Cerebellar cortex (tissue), 1 donor: ENCODE data around the gene GLP2R.

Source experiments
- DNase-seq: peaks from one replicate; pipeline ENCODE4 v3.0.0-alpha.2; 2015; ENCODE audit warnings: low spot score

Gene GLP2R

GRCh38 chr17:9854255-9854654 lies 28.5 kb downstream of the GLP2R start:
- no peak for DNase-seq

- no peak for DNase-seq
These were observed 29.3 kb downstream of the GLP2R start for GRCh38 chr17:9855036-9855435.

DNA sequence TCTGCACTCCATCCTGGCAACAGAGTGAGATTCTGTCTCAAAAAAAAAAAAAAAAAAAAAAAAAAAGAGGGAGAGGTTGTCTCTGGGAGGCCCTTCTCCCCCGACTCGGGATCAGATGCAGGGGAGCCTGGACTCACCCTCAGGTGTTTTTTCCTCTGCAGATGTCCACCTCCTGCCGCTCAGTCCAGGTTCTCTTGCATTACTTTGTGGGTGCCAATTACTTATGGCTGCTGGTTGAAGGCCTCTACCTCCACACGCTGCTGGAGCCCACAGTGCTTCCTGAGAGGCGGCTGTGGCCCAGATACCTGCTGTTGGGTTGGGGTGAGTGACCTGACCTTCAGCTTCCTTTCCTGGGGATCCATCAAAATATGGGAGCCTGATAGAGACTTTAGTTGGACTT lies 34.1 kb downstream of the GLP2R start:
- DNase-seq, result no peak

GRCh38 chr17:9860851-9861250 lies 35.1 kb downstream of the GLP2R start:
- no peak for DNase-seq

- DNase-seq, result no peak
These were observed 36.5 kb downstream of the GLP2R start for GRCh38 chr17:9862220-9862619.

- no peak for DNase-seq
These were observed 37.2 kb downstream of the GLP2R start for GRCh38 chr17:9862949-9863348.

GRCh38 chr17:9865586-9865985 lies 39.9 kb downstream of the GLP2R start:
- no peak for DNase-seq

DNA sequence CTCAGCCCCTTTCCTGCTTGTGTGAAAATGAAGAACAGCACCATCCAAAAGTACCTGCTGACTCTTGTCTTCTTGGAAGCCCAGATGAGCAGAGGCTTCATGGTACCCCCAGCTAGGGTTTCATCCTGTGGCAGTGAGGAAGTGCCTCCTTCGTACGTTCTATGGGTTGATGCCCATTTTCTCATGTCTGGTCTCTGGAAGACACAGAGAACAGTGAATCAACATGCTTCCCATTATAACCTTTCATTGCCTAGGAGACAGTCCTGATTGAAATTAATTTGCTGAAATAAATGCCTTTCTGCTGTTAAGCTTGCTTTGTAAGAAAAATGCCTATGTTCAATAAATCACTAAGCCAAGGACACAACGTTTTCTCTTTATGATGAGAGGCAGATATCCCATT lies 42.8 kb downstream of the GLP2R start:
- no peak for DNase-seq

DNA sequence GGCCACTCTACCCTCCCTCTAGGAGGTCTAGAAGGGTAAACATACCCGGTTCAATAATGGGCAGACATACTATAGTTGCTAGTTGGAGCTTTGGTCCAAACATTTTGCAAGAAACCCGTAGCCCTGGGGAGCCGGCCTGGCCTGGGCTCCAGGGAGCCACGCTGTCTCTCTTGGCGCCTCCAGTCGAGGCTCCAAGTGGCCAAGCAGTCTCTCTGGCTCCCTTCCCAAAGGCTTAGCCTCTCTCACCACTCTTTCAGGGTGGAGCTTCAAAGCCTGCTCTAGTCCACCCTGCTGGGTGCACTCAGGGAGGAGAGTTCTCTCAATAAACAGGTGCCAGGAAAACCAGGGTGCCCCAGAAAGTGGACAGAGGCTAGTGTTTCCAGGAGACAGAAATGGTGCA lies 47.1 kb downstream of the GLP2R start:
- no peak for DNase-seq

DNA sequence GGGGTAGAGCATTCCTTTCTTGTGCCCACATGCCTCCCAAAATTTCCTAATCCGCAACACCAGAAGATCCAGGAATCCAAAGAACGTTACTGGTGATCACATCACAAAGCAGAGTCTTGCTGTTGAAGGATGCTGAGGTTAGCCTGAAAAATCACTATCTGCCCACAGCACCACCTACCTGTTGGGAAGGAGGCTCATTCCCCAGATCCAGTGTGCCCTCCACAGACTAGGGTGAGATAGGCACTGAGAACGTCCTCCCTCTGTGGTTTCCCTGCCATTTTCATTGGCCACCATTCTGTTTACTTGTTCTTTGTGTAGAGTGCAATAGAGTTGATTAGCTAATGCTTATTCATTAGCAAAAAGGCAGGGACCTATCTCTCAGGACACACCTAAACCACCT lies 49.0 kb downstream of the GLP2R start:
- DNase-seq, result no peak

DNA sequence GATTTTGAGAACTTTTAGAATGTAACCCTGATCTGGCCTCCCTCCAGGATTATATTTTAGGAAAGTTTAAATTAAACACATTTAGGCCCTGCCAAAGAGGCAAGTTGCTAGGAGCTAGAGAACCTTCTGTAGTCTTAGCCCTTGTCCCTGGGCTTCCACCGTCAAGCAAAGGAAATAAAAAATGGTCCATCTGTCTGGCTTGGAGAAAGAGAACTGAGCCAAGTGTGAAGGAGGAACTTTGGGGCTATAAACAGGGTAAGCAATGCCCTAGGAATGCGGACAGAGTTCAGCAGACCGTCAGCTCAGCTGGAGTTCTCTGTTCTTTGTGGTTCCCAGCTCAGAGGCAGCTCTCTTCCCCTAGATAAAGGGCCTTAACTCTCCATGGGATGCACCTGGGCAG lies 49.7 kb downstream of the GLP2R start:
- DNase-seq, result no peak

DNA sequence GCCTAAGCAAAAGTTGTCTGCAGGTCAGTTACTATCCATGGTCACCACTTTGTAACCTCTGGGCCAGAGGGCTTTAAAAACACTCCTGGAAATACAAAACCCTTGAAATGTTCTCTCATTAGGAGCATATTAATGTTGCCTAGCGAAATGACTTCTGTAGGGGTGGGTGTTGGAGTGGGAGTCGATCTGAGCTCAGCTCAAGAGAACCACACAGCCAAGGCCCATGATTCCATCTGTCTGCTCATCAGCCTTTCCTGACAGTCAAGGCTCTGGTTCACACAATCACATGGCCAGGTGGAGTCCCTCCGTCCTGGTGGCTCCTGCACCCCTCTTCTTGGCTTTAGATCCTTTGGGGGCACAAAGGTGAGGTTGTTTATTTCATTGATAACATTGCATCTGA lies 52.6 kb downstream of the GLP2R start:
- no peak for DNase-seq

GRCh38 chr17:9878786-9879525 lies 53.2 kb downstream of the GLP2R start:
- DNase-seq, result no peak

DNA sequence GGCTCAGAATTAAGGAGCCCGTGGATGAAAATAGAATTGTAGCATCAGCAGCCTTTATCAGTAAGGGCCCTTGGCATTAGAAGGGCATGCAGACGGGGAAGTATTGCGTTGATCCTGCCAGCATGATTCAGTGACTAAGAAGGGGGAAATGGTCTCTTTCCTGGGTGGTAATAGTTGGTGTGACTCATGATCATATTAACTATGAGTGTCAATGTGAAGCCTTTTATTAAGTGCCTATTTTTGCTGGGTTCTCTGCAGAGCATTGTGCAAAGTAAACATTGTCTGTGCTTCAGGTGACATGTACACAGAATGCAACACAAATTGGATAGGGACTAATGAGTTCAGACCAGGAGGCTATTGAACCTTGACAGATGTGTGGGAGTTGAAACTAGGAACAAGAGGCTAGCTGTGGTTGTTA lies 54.9 kb downstream of the GLP2R start:
- no peak for DNase-seq

GRCh38 chr17:9883451-9883850 lies 57.7 kb downstream of the GLP2R start:
- DNase-seq, result no peak

DNA sequence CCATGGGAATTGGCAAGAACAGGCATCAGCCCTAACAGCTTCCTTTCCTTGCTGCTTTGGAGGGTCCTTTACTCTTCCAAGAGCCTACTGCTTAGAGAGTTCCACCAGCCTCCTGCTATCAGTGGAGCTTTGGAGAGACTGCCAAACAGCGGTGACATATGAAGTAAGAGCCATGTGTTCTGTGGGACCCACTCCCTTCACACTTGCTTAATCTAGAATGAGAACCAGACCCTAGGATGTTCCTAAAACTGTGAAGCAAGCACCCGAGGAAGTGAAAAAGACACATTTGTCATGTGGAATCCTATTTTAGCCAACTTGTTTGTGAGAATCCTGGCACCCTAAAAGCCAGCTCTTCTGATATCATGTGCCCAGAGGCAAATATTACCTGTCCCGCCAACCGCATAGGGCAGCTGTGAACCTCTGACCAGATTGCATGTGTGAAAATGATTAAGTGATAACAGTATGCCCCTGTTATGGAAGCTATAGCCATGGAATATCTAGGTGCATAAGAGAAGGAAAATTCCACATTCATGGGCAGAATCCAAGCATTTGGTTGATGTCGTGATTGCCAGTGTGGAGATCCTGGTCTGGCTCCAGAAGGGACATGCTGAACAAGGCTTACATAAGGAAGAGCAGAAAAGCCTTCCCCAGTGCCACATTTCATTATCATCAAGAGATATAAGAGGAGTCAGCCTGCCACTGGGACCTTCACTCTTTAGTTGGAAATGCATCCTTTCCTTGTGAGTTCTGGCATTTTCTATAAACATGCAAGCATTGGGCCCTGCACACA lies 60.6 kb downstream of the GLP2R start:
- peak; percentile 64 for DNase-seq

- DNase-seq, result no peak
These were observed 61.8 kb downstream of the GLP2R start for GRCh38 chr17:9887508-9887907.

GRCh38 chr17:9890124-9890523 lies 64.4 kb downstream of the GLP2R start:
- peak; percentile 31 for DNase-seq

GRCh38 chr17:9893411-9894012 lies 67.8 kb downstream of the GLP2R start:
- no peak for DNase-seq

DNA sequence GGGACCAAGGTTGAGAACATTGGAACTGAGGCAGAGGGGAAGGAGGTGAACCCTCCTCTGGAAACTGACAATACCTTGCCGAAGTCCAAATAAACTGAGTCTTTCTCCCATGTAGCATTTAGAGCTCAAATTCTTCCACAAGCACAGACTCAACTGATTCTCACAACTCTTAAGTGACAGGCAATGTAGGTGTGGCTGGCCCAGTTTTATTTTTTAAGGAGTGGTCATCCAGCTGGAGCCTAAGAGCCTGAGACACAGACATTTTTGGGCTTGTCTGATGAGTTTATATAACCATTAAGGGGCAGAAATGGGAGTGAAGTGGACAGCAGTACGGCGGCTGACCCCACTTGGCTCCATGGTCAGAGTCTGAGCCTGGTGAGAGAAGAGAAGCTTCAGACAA lies 68.5 kb downstream of the GLP2R start:
- DNase-seq, result no peak

- no peak for DNase-seq
These were observed 70.2 kb downstream of the GLP2R start for GRCh38 chr17:9895923-9896322.

- no peak for DNase-seq
These were observed 71.7 kb downstream of the GLP2R start for GRCh38 chr17:9897372-9897968.

DNA sequence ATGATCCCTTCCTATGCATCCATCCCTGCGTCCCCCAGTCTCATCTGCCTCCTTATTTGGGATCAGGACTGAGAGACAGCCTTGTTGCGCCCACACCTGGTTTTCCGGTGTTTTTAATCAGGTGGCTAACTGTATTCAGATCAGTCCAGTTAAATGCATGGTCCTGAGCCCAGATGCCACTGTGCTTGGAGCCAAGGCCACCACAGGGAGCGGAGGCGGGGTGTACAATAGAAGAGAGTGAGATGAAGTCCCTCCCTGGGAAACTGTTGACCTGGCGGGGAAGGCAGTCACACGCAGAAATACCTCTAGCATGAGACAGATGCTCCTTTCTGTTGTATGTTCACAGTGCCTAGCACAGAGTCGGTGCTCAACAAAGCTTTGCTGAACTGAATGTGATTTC lies 73.1 kb downstream of the GLP2R start:
- DNase-seq, result peak; percentile 59
